Activated CD4-positive, alpha-beta T cell treated with anti-CD3 and anti-CD28 coated beads for 48 hours (primary cell): ENCODE measurements around the gene B3GNT7.
"Not testable (repeated sequence)": the region's sequence is repeated elsewhere in the genome, so short reads cannot be mapped to it uniquely, and the experiment has no call there.

Experiments used
- DNase-seq: peaks from one replicate; pipeline ENCODE4 v3.0.0-alpha.2; 2020

Gene B3GNT7

DNA sequence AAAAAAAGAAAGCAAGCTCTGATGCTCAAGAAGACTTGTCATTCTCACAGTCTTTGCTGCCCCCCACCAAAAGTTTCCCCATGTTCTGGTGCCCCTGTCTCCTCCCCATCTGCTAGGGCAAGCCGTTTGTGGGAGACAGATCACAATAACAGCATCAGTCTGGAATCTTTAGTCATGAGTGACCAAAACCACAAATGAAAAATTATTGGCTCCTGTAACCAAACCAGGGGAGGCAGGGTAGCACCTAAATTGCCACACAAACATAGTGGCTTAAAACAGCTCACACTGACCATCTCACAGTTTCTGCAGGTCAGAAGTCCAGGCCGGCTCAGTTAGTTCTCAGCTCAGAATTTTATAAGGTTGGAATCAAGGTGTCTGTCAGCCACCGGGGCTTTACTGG is 9.1 kb upstream of the B3GNT7 start:
- DNase-seq, result no peak

DNA sequence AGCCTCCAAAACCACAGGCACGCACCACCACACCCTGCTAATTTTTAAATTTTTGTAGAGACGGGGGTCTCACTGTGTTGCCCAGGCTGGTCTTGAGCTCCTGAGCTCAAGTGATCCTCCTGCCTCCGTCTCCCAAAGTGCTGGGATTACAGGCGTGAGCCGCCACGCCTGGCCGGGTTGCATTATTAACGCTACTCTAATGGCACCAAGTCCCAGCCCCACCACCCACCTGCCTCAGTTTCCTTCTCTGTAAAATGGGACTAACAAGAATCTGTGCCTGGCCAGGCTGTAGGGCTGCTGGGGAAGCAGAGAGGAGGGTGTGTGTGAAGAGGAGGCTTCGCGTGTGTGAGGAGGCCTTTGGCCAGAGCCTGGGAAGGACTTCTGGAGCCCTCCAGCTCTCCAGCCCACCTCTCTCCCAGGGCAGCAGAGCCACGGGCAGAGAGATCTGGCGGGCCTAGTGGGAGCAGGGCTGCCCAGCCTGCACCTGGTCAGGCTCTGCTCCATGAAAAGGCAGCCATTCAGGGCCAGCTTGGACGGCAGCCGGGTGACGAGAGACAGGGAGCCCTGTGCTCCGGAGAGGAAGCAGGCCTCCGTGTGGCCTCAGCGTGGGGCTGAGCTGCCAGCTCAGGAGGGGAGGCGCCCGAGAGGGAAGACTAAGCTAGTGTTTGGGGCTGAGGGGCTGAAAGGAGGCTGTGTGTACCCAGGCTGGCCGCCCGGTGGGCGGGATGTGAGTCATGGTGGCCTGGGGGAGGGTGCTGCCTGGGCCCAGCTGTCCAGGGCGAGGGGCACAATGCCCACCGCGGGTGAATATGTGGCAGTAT is 7.4 kb upstream of the B3GNT7 start:
- DNase-seq, result no peak

DNA sequence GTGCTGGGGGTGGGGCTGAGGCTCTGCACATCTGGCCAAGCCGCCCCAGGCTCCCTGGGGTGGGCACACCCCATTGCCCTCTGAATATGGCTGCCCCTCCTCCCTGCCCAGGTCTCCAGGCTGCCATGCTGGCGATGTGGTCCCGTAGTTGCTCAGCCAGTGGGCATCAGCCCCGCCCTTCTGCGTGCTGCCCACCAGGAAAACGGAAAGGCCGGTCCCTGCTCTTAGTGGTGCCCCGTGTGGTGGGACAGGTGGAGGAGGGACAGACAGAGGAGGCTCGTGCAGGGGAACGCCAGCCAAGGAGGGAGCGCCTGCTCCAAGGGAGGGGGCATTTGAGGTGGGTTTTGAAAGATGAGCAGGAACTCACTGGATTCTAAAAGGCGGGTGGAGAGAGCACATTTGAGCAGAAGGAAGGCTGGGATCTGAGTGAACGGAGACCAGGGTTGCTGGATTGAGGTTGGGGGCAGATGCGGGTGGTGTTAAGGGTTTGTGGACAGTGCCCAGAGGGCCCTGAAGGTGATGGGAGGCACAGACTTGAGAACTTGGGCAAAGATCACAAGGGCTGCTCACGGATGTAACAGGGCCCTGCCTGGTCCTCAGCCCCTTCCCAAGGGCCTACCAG is 6.7 kb upstream of the B3GNT7 start:
- DNase-seq, result no peak

DNA sequence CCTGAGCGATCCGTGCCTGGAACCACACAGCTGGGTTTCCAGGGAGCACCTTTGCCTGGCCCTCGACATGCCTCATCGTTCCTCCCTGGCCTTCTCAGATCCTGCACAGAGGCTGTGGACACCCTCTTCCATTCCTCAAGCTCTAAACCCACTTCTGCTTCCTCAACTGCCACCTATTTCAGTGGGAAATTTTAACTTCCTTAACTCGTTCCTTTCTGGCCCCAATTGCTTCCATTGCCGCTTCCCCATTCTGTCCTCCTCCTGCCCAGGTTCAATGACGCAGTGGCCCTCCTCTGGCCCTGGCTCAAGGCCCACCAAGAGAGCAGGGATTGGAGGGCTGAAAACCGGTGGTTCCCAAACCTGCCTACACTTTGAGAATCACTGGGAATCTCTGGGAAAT is 4.8 kb upstream of the B3GNT7 start:
- DNase-seq, result no peak

DNA sequence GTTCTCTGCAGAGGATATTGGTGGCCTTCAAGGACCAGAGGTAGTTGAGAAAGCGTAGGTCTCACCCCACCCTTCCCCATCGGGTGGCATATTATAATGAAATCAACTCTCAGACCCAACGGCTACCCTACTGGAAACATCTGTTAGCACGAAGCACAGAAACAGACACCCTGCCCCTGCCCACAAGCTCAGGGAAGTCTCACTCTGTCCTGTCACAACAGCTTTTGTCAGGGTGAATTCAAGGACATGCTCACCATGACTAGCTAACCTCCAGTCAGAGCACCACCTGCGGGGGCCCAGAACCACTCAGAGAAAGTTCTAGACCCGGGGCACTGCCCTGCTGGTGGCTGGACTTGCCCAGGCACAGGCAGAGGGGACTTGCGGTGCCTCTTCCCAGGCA is 3.5 kb upstream of the B3GNT7 start:
- DNase-seq, result no peak

DNA sequence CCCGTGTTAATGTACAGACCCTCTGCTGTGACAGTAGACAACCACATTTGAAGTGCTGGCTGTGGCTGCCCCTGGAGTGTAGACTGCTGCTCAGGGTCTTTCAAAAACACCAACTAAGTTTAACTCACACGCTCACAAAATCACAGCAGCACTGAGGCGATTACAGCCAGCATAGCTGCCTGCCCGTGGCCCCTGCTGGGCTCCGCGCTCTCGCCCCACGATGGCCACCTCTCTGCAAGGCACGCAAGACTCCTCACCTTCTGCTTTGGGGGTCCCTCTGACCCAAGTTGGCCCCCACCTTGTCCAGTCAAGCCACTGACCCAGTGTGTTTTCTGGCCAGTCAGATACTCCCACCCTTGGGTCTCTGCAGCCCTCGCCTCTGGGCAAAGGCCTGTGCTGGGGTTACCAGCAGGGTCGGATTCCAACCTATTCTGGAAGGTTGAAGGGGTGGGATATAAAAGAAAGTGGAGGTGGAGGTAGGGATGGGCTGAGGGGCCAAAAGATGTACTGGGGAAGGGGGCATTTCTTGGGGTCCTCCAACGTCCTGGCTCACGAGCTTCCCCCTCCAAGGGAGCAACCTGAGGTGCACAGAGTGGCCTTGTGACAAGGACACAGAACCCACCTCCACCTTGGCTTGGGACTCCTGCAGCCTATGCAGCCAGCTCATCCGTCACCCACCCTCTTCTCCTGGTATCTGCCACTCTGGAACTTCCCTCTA is 2.9 kb upstream of the B3GNT7 start:
- no peak for DNase-seq

DNA sequence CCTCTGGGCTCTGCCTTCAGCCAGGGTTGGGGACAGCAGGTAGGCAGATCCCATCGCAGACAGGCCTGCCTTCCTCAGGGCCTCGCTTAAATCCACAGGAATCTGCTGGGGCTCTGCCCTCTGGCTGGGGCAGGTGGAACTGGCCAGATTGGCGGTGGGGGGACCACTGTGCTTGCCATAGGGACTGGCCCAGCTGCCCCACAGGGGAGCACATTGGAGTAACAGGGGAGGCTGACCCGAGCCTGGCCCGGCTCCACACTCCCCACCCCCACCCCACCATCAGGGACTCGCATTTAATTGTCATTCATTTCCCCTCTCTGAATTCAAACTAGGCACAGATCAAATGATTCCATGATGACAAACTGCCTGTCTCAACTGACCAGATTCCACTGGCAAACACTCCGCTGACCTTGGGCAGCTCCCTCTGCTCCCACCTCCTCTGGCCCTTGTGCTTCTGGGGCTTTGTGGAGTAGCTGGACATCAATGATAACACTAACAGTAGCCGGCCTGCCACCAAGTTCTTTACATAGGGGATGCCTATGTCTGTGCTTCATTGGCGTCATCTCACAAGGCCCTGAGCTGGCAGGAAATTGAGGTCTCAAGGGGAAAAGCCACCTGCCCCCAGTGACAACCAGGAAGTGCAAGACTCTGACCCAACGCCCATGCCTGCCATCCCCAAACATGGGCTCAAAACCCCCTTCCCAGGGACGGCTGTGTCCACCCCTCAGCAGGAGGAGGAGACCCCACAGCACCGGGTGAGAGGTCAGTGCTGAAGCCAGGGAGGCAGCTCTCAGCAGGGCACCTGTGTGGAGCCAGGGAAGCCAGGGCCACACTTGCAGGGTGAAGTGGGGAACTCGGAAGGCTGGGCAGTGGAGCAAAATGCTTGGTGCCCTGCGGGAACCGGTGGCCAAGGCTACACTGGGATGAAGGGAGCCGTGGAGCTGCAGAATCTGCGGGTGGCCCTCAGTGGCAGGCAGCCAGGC is 2.1 kb upstream of the B3GNT7 start:
- DNase-seq, result peak; percentile 28

DNA sequence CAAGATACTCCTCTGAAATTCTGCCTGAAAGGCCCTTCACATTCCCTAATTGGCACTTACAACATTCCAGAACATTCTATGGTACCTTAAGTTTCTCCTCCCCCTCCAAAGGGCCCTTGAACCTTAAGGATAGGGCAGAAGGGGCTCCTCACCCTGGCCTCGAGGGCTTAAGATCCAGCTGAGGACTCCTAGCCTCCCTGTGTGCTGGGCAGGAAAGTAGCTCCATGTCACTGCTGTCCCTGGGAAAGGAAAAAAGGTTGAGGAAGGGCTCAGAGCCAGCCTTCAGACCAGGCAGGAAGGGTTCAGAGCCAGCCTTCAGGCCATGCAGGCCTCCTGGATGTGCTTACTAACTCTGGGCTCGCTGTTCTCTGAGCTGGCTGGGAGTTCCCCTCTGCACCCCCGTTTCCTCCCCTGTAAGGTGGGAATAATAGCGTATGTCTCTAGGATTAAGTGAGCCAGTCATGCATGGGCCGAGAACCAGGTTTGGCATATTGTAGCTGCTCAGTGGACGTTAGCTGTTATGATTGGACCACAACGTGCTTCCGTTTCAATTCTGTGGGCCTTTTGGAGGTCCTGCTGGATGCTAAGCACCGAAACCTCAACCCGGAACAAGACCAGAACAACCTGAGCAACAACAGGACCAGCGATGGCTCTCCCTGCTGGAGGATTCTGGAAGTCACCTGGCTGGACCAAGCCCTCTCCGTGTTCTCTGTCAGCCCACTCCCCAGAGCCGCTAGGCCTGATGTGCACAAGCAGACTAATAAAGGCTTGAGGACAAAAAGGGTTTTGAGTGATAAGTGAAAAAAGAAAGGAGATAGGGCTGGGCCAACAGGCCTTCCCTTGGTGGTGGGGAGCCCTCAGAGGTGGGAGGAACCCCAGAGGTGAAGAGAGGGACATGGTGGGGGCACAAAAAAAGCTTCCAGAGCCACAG is 1.0 kb upstream of the B3GNT7 start:
- no peak for DNase-seq

DNA sequence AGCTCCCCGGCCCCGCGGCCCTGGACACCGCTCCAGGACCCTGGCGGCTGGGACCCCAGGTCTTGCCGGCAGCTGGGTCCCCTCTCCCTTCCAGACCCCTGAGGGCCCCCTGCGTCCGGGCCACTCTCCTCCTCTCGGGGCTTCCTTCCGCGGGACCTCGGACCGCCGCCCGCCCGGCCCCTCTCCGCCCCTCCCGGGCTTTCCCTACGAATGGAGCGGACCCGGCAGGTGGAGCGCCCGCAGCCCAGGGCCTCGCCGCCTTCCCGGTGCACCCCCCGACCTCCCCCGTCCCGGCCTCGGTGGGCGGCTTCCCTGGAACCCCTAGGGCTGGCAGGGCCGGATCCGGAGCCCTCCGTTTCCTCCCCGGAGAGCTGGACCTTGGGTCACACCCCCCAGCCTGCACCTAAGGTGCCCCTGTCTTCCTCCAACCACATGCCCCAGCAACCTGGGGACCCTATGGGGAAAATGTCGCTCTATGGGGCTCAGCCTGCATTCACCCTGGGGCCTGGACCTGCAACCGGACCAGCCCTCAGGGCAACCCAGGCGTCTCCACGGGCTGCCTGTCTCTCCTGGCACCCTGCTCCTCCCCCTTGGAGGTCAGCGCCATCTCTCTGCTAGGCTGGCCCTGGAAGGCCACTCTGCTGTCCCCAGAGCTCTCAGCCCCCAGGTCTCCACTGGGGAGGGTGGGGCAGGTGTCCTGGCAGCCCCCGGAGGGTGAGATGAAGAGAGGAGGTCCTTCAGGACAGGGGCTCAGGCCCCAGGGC is 730 bp downstream of the B3GNT7 start:
- DNase-seq, result no peak

DNA sequence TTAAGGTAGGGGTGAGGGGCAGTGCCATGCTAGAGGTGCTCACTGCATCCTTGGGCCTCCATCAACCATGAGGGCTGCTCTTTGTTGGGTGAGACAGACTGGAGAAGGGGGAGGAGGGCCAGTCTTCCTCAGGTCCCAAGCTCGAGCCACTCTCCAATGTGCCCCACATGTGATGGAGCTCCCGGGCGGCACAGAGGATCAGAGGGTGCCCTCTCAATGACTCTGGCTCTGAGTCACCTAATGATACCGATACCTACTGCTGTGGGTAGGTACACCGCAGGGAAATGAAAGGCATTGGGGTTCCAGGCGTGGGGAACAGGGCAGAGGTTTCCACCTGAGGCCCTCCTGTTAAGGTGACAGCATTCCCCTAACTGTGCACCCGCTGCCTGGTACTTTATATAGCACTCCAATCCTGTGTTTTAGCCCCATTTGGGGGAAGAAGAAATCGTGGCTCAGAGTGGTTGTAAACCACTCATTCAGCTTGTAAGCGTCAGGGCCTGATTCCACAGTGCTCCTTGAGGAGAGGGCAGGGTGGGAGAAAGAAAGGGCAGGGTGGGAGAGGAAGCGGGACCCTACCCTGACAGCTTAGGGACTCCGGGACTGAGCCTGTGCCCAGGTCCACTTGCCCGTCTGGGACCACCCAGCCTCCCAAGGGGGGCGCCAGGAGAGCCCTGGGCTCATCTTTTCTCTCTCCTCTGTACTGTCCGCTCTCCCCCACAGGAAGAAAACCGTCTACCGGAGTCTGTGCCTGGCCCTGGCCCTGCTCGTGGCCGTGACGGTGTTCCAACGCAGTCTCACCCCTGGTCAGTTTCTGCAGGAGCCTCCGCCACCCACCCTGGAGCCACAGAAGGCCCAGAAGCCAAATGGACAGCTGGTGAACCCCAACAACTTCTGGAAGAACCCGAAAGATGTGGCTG is 1.8 kb downstream of the B3GNT7 start:
- peak; percentile 48 for DNase-seq

DNA sequence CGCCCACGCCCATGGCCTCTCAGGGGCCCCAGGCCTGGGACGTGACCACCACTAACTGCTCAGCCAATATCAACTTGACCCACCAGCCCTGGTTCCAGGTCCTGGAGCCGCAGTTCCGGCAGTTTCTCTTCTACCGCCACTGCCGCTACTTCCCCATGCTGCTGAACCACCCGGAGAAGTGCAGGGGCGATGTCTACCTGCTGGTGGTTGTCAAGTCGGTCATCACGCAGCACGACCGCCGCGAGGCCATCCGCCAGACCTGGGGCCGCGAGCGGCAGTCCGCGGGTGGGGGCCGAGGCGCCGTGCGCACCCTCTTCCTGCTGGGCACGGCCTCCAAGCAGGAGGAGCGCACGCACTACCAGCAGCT is 2.4 kb downstream of the B3GNT7 start:
- DNase-seq, result no peak

DNA sequence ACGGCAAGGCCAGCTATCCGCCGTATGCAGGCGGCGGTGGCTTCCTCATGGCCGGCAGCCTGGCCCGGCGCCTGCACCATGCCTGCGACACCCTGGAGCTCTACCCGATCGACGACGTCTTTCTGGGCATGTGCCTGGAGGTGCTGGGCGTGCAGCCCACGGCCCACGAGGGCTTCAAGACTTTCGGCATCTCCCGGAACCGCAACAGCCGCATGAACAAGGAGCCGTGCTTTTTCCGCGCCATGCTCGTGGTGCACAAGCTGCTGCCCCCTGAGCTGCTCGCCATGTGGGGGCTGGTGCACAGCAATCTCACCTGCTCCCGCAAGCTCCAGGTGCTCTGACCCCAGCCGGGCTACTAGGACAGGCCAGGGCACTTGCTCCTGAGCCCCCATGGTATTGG is 3.1 kb downstream of the B3GNT7 start:
- no peak for DNase-seq

DNA sequence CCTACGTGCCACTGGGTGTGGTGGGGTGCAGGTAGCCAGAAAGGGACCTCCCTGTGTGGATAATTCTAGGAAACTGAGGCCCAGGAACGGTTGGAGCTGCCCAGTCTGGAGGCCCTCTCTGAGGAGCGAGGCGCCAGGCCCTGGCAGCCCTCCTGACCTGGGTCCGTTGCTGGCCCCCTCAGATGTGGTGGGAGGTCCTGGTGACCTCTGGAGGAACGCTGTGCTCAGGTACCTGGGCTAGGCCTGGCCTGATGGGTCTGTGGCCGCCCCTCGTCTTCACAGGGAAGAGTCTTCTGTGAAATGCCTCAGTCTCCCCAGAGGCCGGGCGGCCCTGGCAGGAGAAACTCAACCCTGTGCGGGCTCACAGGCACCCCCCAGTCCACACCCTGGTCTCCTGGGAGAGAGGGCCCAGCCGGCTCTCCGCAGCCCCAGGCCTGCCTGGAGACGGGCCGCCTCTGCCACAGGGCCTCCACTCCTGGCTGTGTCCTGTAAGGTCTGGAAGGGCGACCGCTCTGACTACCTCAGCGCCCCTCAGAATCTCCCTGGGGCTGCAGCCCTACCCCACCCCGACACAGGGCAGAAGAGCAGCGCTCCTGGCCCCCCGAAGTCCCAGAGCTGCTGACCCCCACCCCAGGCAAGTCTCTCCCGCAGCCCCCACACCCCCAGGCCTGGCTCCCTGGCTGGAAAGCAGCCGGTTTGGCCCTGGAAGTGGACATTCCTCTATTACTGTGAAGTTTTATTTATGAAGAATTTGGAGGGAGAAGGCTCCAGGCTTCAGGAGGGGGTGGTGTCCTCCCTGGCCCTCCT is 3.7 kb downstream of the B3GNT7 start:
- no peak for DNase-seq

DNA sequence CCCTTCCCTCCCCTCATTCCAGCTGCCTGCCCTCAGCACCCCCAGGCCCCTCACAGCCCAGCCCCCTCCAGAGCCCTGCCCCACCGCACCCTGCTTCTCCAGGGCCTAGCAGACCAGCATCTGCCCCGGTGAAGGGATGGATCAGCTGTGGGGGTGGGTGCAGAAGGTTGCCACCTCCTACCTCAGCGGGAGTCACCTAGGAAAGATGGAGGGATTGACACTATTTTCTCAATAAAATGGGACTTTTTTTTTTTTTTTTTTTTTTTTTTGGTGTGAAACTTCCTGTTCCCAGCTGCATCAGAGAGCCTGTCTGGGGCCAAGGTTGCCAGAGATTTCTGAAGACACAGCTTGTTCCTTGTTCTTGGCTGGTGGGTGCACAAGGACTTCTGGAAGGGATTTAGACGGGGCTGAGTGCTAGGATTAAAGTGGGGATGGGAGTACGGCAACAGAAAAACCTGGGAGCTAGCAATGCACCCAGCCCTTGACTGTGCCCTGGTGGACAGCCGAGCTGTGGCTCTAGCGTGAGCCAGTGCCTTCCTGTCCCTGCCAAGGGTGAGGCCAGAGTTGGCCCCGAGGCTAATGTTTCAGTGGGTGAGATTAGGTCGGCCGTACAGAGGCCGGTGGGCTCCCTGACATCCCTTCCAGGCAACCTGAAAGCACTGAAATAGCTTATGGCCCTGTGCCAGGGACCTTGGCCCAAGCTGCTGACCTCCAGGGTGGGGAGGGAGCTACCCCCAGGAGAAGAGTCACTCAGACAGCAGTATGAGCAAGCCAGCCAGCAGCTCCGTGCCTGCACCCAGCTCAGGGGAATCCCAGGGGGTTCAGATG is 4.6 kb downstream of the B3GNT7 start:
- no peak for DNase-seq

DNA sequence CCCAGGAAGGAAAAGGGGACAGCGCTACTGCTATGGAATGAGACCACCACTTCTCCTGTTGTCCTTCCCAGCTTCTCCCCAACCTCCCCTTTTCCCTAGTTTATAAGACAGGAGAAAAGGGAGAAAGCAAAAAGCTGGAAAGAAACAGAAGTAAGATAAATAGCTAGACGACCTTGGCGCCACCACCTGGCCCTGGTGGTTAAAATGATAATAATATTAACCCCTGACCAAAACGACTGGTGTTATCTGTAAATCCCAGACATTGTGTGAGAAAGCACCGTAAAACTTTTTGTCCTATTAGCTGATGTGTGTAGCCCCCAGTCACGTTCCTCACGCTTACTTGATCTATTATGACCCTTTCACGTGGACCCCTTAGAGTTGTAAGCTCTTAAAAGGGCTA is 5.2 kb downstream of the B3GNT7 start:
- not testable (repeated sequence) for DNase-seq

DNA sequence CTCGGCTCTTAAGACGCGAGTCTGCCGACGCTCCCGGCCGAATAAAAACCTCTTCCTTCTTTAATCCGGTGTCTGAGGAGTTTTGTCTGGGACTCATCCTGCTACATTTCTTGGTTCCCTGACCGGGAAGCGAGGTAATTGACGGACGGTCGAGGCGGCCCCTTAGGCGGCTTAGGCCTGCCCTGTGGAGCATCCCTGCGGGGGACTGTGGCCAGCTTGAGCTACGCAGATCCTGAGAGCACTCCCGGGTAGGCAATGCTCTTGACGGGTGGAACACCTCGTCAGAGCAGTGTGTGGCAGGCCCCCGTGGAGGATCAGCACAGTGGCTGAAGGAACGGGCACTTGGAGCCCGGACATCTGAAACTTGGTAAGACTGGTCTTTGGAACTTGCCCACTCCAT is 5.6 kb downstream of the B3GNT7 start:
- not testable (repeated sequence) for DNase-seq

DNA sequence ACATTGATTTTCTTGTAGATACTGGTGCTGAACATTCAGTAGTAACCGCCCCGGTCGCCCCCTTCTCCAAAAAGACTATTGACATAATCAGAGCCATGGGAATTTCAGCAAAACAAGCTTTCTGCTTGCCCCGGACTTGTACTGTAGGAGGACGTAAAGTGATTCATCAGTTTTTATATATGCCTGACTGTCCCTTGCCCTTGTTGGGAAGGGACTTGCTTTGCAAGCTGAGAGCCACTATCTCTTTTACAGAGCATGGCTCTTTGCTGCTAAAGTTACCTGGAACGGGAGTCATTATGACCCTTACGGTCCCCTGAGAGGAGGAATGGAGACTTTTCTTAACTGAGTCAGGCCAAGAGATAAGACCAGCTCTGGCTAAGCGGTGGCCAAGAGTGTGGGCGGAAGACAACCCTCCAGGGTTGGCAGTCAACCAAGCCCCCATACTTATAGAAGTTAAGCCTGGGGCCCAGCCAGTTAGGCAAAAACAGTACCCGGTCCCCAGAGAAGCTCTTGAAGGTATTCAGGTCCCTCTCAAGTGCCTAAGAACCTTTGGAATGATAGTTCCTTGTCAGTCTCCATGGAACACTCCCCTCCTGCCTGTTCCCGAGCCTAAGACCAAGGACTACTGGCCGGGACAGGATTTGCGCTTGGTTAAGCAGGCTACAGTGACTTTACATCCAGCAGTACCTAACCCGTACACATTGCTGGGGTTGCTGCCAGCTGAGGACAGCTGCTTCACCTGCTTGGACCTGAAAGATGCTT is 8.1 kb downstream of the B3GNT7 start:
- not testable (repeated sequence) for DNase-seq
